Breast epithelium (tissue), 4 donors: ENCODE data around the gene TRIM4. TPM values are rescaled to one million over a fixed set of nuclear protein-coding genes. Genes with fewer than 3 reads are reported as not detected.

Source experiments
- DNase-seq, 2 donors: peaks; one replicate each; pipeline ENCODE4 v3.0.0-alpha.2; 2019; ENCODE audit warnings: low spot score in 2 of 2
- H3K27ac ChIP-seq, 2 donors: fragments of 200-600 bp; sonication (generic) in 1 of 2; one replicate each; pipeline ENCODE4 v1.5.1; 2016 to 2019; ENCODE audit warnings: mild to moderate bottlenecking in 1 of 2
- H3K27me3 ChIP-seq, 2 donors: fragments of 200-600 bp; sonication (generic) in 1 of 2; one replicate each; pipeline versions ENCODE4 v1.5.1 to v1.6.0; 2017 to 2019; ENCODE audit warnings: control low read depth in 1 of 2, mild to moderate bottlenecking in 1 of 2
- H3K36me3 ChIP-seq: fragments of 200-600 bp; one replicate; pipeline ENCODE4 v1.5.1; 2019
- H3K4me1 ChIP-seq, 2 donors: fragments of 200-600 bp; sonication (generic); one replicate each; pipeline ENCODE4 v1.5.1; 2016 to 2019; ENCODE audit warnings: control low read depth in 1 of 2
- H3K4me3 ChIP-seq, 3 donors: fragments of 200-600 bp; sonication (generic); 1 replicate in 2 of 3; 2 replicates in 1 of 3; pipeline ENCODE4 v1.5.1; 2016 to 2019; ENCODE audit warnings: mild to moderate bottlenecking in 3 of 3, moderate library complexity in 2 of 3
- H3K9me3 ChIP-seq, 2 donors: fragments of 200-600 bp; sonication (generic) in 1 of 2; one replicate each; pipeline ENCODE4 v1.5.1; 2016 to 2019; ENCODE audit warnings: control low read depth in 1 of 2
- CTCF ChIP-seq, 3 donors: fragments of 450-650 bp; IDR thresholded peaks; one replicate each; pipeline ENCODE4 v1.5.1; 2016 to 2017; ENCODE audit warnings: antibody characterized with exemption in 3 of 3, mild to moderate bottlenecking in 3 of 3, moderate library complexity in 3 of 3
- POLR2A ChIP-seq: fragments of 450-650 bp; IDR thresholded peaks from one replicate; pipeline ENCODE4 v1.6.1; 2016; ENCODE audit warnings: antibody characterized with exemption, mild to moderate bottlenecking, moderate library complexity
- POLR2AphosphoS5 ChIP-seq, 3 donors: sonication (generic); formaldehyde crosslinking; IDR thresholded peaks; one replicate each; pipeline ENCODE4 v1.6.1; 2017; ENCODE audit warnings: antibody characterized with exemption in 3 of 3
- intact Hi-C: fragments of 100-400 bp; cut with DNase I; formaldehyde crosslinking; loops from one replicate; pipeline ENCODE4 v1.15.1; 2023; ENCODE audit warnings: low total_unique reads
- total RNA-seq, 3 donors: library from RNA; depleted of rRNA; stranded (reverse); fragments of >200 nt; gene quantifications; one replicate each; pipeline ENCODE4 v1.1.0, GENCODE V29; 2016

The TRIM4 gene
- total RNA-seq, 3 donors from 2014 or later: 46.1 to 65.9 (median 57.7) TPM

- no peaks in the 10 kb centered on the region for H3K36me3 ChIP-seq
- intact Hi-C loops: no loop called here
- no peak for DNase-seq
- H3K9me3 ChIP-seq: no peaks in the 10 kb centered on the region
- H3K27ac ChIP-seq: no peak overlapping the region
- no peak for TF ChIP-seq POLR2A
- no peak for TF ChIP-seq POLR2AphosphoS5 (IDR thresholded peaks at IDR 0.05)
- no peak for TF ChIP-seq CTCF (IDR thresholded peaks at IDR 0.05)
- no peaks in the 10 kb centered on the region for H3K4me1 ChIP-seq
- H3K27me3 ChIP-seq: no peaks in the 10 kb centered on the region
- H3K4me3 ChIP-seq: no peak overlapping the region
Observed at GRCh38 chr7:99842926-99843325, 76.4 kb downstream of the TRIM4 start.

Other genes starting within 250 kb of the TRIM4 start
- 10 to 100 TPM in 2 of 3 donors, 1 to 10 TPM in 1; 8.5 to 25.9 (median 15.4) TPM for gene CYP3A5, start 239.5 kb downstream of the TRIM4 start, total RNA-seq
- 1 to 10 TPM in 2 of 3 donors, not detected in 1; 1.5 to 2.3 TPM for gene CYP3A7, start 184.3 kb downstream of the TRIM4 start, total RNA-seq
- gene CYP3A4, start 135.3 kb downstream of the TRIM4 start, total RNA-seq: under 1 TPM; 0.33 to 0.64 (median 0.59) TPM
- gene CYP3A43, start 91.5 kb downstream of the TRIM4 start, total RNA-seq: not detected
- gene OR2AE1, start 42.5 kb downstream of the TRIM4 start, total RNA-seq: under 1 TPM; 0.32 to 0.98 (median 0.88) TPM
- 10 to 100 TPM in 1 of 3 donors, 1 to 10 TPM in 1, under 1 TPM in 1; 0.80 to 25.6 (median 6.6) TPM for gene GJC3, start 10.1 kb upstream of the TRIM4 start, total RNA-seq
- 1,000 to 10,000 TPM in 2 of 3 donors, 10 to 100 TPM in 1; 40.0 to 4,981 (median 3,161) TPM for gene AZGP1, start 56.5 kb upstream of the TRIM4 start, total RNA-seq
- 10 to 100 TPM; 30.6 to 65.1 (median 52.4) TPM for gene ZKSCAN1, start 96.1 kb upstream of the TRIM4 start, total RNA-seq
- 10 to 100 TPM; 12.8 to 21.8 (median 13.0) TPM for gene ZSCAN21, start 130.2 kb upstream of the TRIM4 start, total RNA-seq
- 10 to 100 TPM; 19.4 to 43.6 (median 31.5) TPM for gene ZNF3, start 162.2 kb upstream of the TRIM4 start, total RNA-seq
- 10 to 100 TPM; 40.8 to 73.4 (median 49.6) TPM for gene COPS6, start 169.4 kb upstream of the TRIM4 start, total RNA-seq
- 10 to 100 TPM; 46.9 to 51.7 (median 50.1) TPM for gene MCM7, start 181.9 kb upstream of the TRIM4 start, total RNA-seq
- 10 to 100 TPM; 13.8 to 23.3 (median 18.7) TPM for gene AP4M1, start 182.1 kb upstream of the TRIM4 start, total RNA-seq
- gene TAF6, start 199.8 kb upstream of the TRIM4 start, total RNA-seq: 10 to 100 TPM; 31.5 to 35.0 (median 34.4) TPM
- 10 to 100 TPM in 2 of 3 donors, 1 to 10 TPM in 1; 7.2 to 11.8 (median 11.3) TPM for gene CNPY4, start 200.1 kb upstream of the TRIM4 start, total RNA-seq
- gene MBLAC1, start 207.4 kb upstream of the TRIM4 start, total RNA-seq: 1 to 10 TPM; 2.7 to 6.9 (median 4.5) TPM
- gene LAMTOR4, start 229.4 kb upstream of the TRIM4 start, total RNA-seq: 100 to 1,000 TPM; 154 to 285 (median 207) TPM
- gene TRAPPC14, start 239.2 kb upstream of the TRIM4 start, total RNA-seq: 10 to 100 TPM in 2 of 3 donors, 1 to 10 TPM in 1; 3.4 to 16.1 (median 12.6) TPM
- 1 to 10 TPM in 2 of 3 donors, under 1 TPM in 1; 0.98 to 2.5 (median 1.9) TPM for gene GAL3ST4, start 249.1 kb upstream of the TRIM4 start, total RNA-seq